Ishikawa (cell line): ENCODE measurements around the gene OR4B1.

Experiments
- CEBPB ChIP-seq: IDR thresholded peaks from 2 replicates; pipeline ENCODE4 v1.6.1; 2012
- CREB1 ChIP-seq: IDR thresholded peaks from 2 replicates; pipeline ENCODE4 v1.6.1; 2012; ENCODE audit warnings: low read depth
- EGR1 ChIP-seq: IDR thresholded peaks from 2 replicates; pipeline ENCODE4 v1.6.1; 2012
- EP300 ChIP-seq: IDR thresholded peaks from 2 replicates; pipeline ENCODE4 v1.6.1; 2012; ENCODE audit warnings: borderline replicate concordance
- FOXM1 ChIP-seq: IDR thresholded peaks from 2 replicates; pipeline ENCODE4 v1.6.1; 2012; ENCODE audit warnings: low read depth, borderline replicate concordance
- MAX ChIP-seq: IDR thresholded peaks from 2 replicates; pipeline ENCODE4 v1.6.1; 2012
- NFIC ChIP-seq: IDR thresholded peaks from 2 replicates; pipeline ENCODE4 v1.6.1; 2012
- RAD21 ChIP-seq: IDR thresholded peaks from 2 replicates; pipeline ENCODE4 v1.6.1; 2012; ENCODE audit warnings: low read depth
- REST ChIP-seq: IDR thresholded peaks from 2 replicates; pipeline ENCODE4 v1.6.1; 2012; ENCODE audit warnings: low read depth, mild to moderate bottlenecking
- TAF1 ChIP-seq: IDR thresholded peaks from 2 replicates; pipeline ENCODE4 v1.6.1; 2012; ENCODE audit warnings: low read depth, mild to moderate bottlenecking
- TCF12 ChIP-seq: IDR thresholded peaks from 2 replicates; pipeline ENCODE4 v1.6.1; 2012; ENCODE audit warnings: low read depth
- TEAD4 ChIP-seq: IDR thresholded peaks from 2 replicates; pipeline ENCODE4 v1.6.1; 2012
- USF1 ChIP-seq: IDR thresholded peaks from 2 replicates; pipeline ENCODE4 v1.6.1; 2012
- YY1 ChIP-seq: IDR thresholded peaks from 2 replicates; pipeline ENCODE4 v1.6.1; 2012; ENCODE audit warnings: low read depth
- ZBTB7A ChIP-seq: IDR thresholded peaks from 2 replicates; pipeline ENCODE4 v1.6.1; 2012; ENCODE audit warnings: low read depth

Gene OR4B1

GRCh38 chr11:48182860-48183526 lies 33.6 kb upstream of the OR4B1 start:
- TF ChIP-seq CEBPB = no peak
- TF ChIP-seq EP300 = no peak
- TF ChIP-seq USF1 = no peak
- no peak for TF ChIP-seq NFIC
- TF ChIP-seq FOXM1 = no peak

- no peak for TF ChIP-seq NFIC
- TF ChIP-seq TEAD4 = no peak
- TF ChIP-seq MAX = no peak
- TF ChIP-seq YY1 = no peak
Measured at GRCh38 chr11:48184452-48184851, 32.2 kb upstream of the OR4B1 start.

GRCh38 chr11:48193876-48194275 lies 22.7 kb upstream of the OR4B1 start:
- TF ChIP-seq NFIC = no peak
- no peak for TF ChIP-seq TEAD4
- no peak for TF ChIP-seq ZBTB7A
- TF ChIP-seq RAD21 = no peak
- no peak for TF ChIP-seq EP300
- no peak for TF ChIP-seq FOXM1

GRCh38 chr11:48207881-48208280 lies 8.7 kb upstream of the OR4B1 start:
- TF ChIP-seq CEBPB = no peak
- no peak for TF ChIP-seq ZBTB7A
- no peak for TF ChIP-seq TCF12
- no peak for TF ChIP-seq REST
- no peak for TF ChIP-seq MAX
- no peak for TF ChIP-seq RAD21
- no peak for TF ChIP-seq USF1
- TF ChIP-seq TAF1 = no peak
- no peak for TF ChIP-seq TEAD4

GRCh38 chr11:48210052-48210451 lies 6.6 kb upstream of the OR4B1 start:
- TF ChIP-seq RAD21 (peak; percentile 20; the same call in 1 of the 2 replicates), ZBTB7A (no peak)

GRCh38 chr11:48228761-48229160 lies 12.2 kb downstream of the OR4B1 start:
- no peak for TF ChIP-seq MAX

GRCh38 chr11:48237727-48238126 lies 21.1 kb downstream of the OR4B1 start:
- TF ChIP-seq MAX = no peak
- TF ChIP-seq CEBPB = no peak
- no peak for TF ChIP-seq REST
- no peak for TF ChIP-seq FOXM1
- TF ChIP-seq NFIC = no peak

GRCh38 chr11:48242501-48242900 lies 25.9 kb downstream of the OR4B1 start:
- no peak for TF ChIP-seq YY1
- no peak for TF ChIP-seq USF1
- no peak for TF ChIP-seq TAF1
- TF ChIP-seq TEAD4 = no peak
- no peak for TF ChIP-seq EP300
- no peak for TF ChIP-seq TCF12
- no peak for TF ChIP-seq CEBPB
- no peak for TF ChIP-seq NFIC
- TF ChIP-seq FOXM1 = no peak
- TF ChIP-seq ZBTB7A = no peak
- no peak for TF ChIP-seq REST
- TF ChIP-seq CREB1 = no peak
- no peak for TF ChIP-seq RAD21
- no peak for TF ChIP-seq MAX
- TF ChIP-seq EGR1 = no peak
